Midbrain (tissue), 1 donor: ENCODE measurements around the gene CDKN1A.

Experiments
- DNase-seq: peaks from one replicate; lab custom pipeline; 2025; lab: John Stamatoyannopoulos, UW

CDKN1A gene

GRCh38 chr6:36677059-36677749, 1.3 kb upstream of the CDKN1A start:
- no peak for DNase-seq

GRCh38 chr6:36677753-36678487, 594 bp upstream of the CDKN1A start:
- no peak for DNase-seq

- no peak for DNase-seq
These were observed 724 bp downstream of the CDKN1A start for GRCh38 chr6:36679043-36679833.

GRCh38 chr6:36682328-36683144, 4.0 kb downstream of the CDKN1A start:
- no peak for DNase-seq

- no peak for DNase-seq
These were observed 4.7 kb downstream of the CDKN1A start for GRCh38 chr6:36683145-36683655.

GRCh38 chr6:36683656-36684446, 5.3 kb downstream of the CDKN1A start:
- no peak for DNase-seq

GRCh38 chr6:36684447-36684812, 5.9 kb downstream of the CDKN1A start:
- no peak for DNase-seq

GRCh38 chr6:36685166-36685924, 6.8 kb downstream of the CDKN1A start:
- no peak for DNase-seq

GRCh38 chr6:36685926-36686667, 7.6 kb downstream of the CDKN1A start:
- DNase-seq: no peak

GRCh38 chr6:36686668-36687513, 8.4 kb downstream of the CDKN1A start:
- no peak for DNase-seq

GRCh38 chr6:36688063-36688738, 9.7 kb downstream of the CDKN1A start:
- DNase-seq: no peak

- DNase-seq: no peak
These were observed 10.2 kb downstream of the CDKN1A start for GRCh38 chr6:36688739-36689075.

- no peak for DNase-seq
These were observed 12.5 kb downstream of the CDKN1A start for GRCh38 chr6:36691011-36691410.

- DNase-seq: no peak
These were observed 13.1 kb downstream of the CDKN1A start for GRCh38 chr6:36691612-36692011.

- DNase-seq: no peak
These were observed 13.7 kb downstream of the CDKN1A start for GRCh38 chr6:36692220-36692619.

- no peak for DNase-seq
These were observed 14.6 kb downstream of the CDKN1A start for GRCh38 chr6:36692861-36693702.

GRCh38 chr6:36694616-36695015, 16.1 kb downstream of the CDKN1A start:
- no peak for DNase-seq
